AG09309 (cell line): Measurements from ENCODE around the gene SLC27A1.
A peak's percentile ranks its signal among the peaks of the same experiment; 100 is the strongest.

Experiments used
- DNase-seq: peaks from one replicate; pipeline ENCODE4 v3.0.0-alpha.2; 2010; ENCODE audit warnings: low read depth
- H3K4me3 ChIP-seq: 2 replicates; pipeline ENCODE4 v1.5.1; 2011; ENCODE audit warnings: mild to moderate bottlenecking, low read depth, low read length, moderate library complexity; ENCODE audit not compliant: control insufficient read depth
- CTCF ChIP-seq: IDR thresholded peaks from 2 replicates; pipeline ENCODE4 v1.5.1; 2011; ENCODE audit warnings: mild to moderate bottlenecking, low read depth, low read length, inconsistent platforms; ENCODE audit not compliant: insufficient read depth, control insufficient read depth; ENCODE audit errors: missing control alignments

SLC27A1 gene

GRCh38 chr19:17555480-17555928, 85.2 kb downstream of the SLC27A1 start, which contains the start of gene COLGALT1:
Gene COLGALT1 (plus strand): TSS chr19:17555649. CDS start chr19:17555714, 65 bp downstream.
- H3K4me3 ChIP-seq: peak within 1 kb of the TSS; percentile 89
- no peak for TF ChIP-seq CTCF
- peak; percentile 73 for DNase-seq
